DMS153 (cell line): Measurements from ENCODE around the gene TES.

Source experiments
- DNase-seq: peaks from one replicate; lab custom pipeline; 2025; lab: John Stamatoyannopoulos, UW

Gene TES

GRCh38 chr7:116246357-116246756 is 36.0 kb downstream of the TES start:
- no peak for DNase-seq

- no peak for DNase-seq
Measured at GRCh38 chr7:116249969-116250553, 39.7 kb downstream of the TES start.

GRCh38 chr7:116251675-116252074 is 41.3 kb downstream of the TES start:
- DNase-seq = no peak

GRCh38 chr7:116252249-116252648 is 41.9 kb downstream of the TES start:
- no peak for DNase-seq

GRCh38 chr7:116257156-116257555 is 46.8 kb downstream of the TES start:
- no peak for DNase-seq

GRCh38 chr7:116258734-116259133 is 48.4 kb downstream of the TES start:
- DNase-seq = peak; percentile 5

GRCh38 chr7:116259156-116259870 is 49.0 kb downstream of the TES start:
- DNase-seq = no peak

GRCh38 chr7:116259871-116260440 is 49.6 kb downstream of the TES start:
- no peak for DNase-seq

GRCh38 chr7:116261904-116262303 is 51.6 kb downstream of the TES start:
- DNase-seq = no peak

- no peak for DNase-seq
Measured at GRCh38 chr7:116265881-116266280, 55.5 kb downstream of the TES start.

- DNase-seq = no peak
Measured at GRCh38 chr7:116269466-116269865, 59.1 kb downstream of the TES start.

- no peak for DNase-seq
Measured at GRCh38 chr7:116271161-116271913, 61.0 kb downstream of the TES start.

GRCh38 chr7:116271963-116272886 is 61.9 kb downstream of the TES start:
- DNase-seq = no peak

- no peak for DNase-seq
Measured at GRCh38 chr7:116273283-116273917, 63.1 kb downstream of the TES start.

GRCh38 chr7:116273918-116274301 is 63.6 kb downstream of the TES start:
- DNase-seq = no peak

- no peak for DNase-seq
Measured at GRCh38 chr7:116277070-116277469, 66.7 kb downstream of the TES start.

GRCh38 chr7:116279217-116279616 is 68.9 kb downstream of the TES start:
- no peak for DNase-seq

GRCh38 chr7:116280803-116281202 is 70.5 kb downstream of the TES start:
- DNase-seq = no peak

- no peak for DNase-seq
Measured at GRCh38 chr7:116283595-116284204, 73.4 kb downstream of the TES start.

- no peak for DNase-seq
Measured at GRCh38 chr7:116284390-116284789, 74.1 kb downstream of the TES start.

- no peak for DNase-seq
Measured at GRCh38 chr7:116285252-116285651, 74.9 kb downstream of the TES start.
